ENCODE results near the gene PDGFA.

- TF ChIP-seq SUZ12 (IDR thresholded peaks at IDR 0.05; ENCODE audit: extremely low read depth, insufficient read depth, insufficient read length): no peak
- no peak for TF ChIP-seq ZNF274 (IDR thresholded peaks at IDR 0.05; ENCODE audit: low read depth, low read length)
- TF ChIP-seq YY1 (IDR thresholded peaks at IDR 0.05; ENCODE audit: insufficient read depth, insufficient read length): no peak
Observed at GRCh38 chr7:519484-520390, at the start of gene PDGFA.

Measured in NT2/D1 (cell line).